GM18508 (cell line): Measurements from ENCODE around the gene GP1BB.
"Not testable (repeated sequence)": the region's sequence is repeated elsewhere in the genome, so short reads cannot be mapped to it uniquely, and the experiment has no call there.

ENCODE experiments used
- ATAC-seq: cut with Tn5 transposase; IDR thresholded peaks from one replicate; pipeline ENCODE4 v1.9.1; 2021; ENCODE audit warnings: moderate number of reproducible peaks; ENCODE audit not compliant: insufficient read depth, unreplicated experiment

Gene GP1BB

GRCh38 chr22:19723232-19723982 is at the start of gene GP1BB:
Gene GP1BB, plus strand, starts transcription at chr22:19723539. Its CDS starts 31 bp downstream, at chr22:19723570.
- ATAC-seq, result no peak

DNA sequence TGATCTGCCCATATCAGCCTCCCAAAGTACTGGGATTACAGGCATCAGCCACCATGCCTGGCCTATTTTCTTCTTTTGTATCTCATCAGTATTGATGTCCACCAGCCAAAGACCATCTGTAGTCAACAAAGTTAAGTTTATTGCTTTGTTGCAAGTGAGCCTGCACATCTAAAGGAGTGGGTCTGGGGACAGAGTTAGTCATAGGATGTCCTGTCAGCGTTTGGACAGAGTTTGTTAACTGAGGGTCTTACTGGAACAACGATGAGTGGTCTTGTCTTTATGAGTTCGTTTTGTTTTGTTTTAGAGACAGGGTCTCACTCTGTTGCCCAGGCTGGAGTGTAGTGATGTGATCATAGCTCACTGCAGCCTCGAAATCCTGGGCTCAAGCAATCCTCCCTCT is 49.7 kb upstream of the GP1BB start:
- ATAC-seq, result no peak

DNA sequence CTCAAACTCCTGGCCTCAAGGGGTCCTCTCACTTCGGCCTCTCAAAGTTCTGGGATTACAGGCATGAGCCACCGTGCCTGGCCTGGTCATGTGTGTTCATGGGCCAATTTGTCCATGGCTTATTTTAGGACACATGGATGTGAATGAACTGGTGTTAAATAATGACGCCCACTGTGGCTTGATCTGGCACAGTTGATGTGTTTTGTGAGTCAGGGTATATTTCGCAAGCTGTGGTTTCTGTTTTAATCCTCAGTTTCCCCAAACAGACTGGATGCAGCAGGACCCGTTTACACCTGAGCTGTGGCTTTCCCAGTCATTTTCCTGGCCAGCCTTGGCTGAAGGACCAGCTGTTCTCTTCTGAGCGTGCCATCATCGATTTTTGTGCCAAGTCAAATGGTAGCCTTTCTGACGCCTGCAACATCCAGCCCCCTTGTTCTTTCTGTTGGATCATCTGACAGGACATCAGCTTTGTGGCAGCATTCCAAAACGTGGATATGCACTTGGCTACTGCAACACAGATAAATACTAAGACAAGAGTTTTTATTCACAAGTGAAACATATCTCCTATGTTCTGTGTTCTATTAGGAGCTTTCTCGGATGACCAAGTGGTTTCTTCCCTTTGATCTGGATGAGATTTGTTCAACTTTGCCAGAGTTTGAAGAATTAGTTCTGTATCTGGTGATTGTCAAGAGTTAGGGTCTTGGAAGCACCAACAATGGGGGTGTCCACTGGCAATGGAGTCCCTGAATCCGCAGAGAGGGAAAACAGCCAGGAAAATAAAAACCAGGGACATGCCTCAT is 49.0 kb upstream of the GP1BB start:
- no peak for ATAC-seq

- ATAC-seq, result no peak
Observed at GRCh38 chr22:19674929-19675253, 48.4 kb upstream of the GP1BB start.

DNA sequence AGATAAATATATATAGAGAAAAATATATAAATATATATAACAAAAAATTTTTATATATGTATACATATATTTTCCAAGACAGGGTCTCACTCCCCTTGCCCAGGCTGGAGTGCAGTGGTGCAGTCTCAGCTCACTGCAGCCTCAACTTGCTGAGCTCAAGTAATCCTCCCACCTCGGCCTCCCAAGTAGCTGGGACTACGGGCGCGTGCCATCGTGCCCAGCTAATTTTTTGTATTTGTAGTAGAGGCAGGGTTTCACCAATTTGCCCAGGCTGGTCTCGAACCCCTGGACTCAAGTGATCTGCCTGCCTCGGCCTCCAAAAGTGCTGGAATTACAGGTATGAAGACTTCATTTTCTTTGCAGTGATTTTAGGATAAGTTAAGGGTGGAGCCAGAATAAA is 47.9 kb upstream of the GP1BB start:
- ATAC-seq, result no peak

DNA sequence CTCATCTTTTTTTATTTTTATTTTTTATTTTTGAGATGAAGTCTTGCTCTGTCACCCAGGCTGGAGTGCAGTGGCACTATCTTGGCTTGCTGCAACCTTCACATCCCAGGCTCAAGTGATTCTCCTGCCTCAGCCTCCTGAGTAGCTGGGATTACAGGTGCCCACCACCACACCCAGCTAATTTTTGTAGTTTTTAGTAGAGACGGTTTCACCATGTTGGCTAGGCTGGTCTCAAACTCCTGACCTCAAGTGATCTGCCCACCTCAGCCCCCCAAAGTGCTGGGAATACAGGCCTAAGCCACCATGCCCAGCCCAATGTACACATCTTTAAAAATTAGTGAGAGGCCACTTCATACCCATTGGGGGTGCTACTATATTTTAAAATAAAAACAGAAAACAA is 46.9 kb upstream of the GP1BB start:
- ATAC-seq, result not testable (repeated sequence)

- ATAC-seq, result no peak
Observed at GRCh38 chr22:19678949-19679521, 44.3 kb upstream of the GP1BB start.

- no peak for ATAC-seq
Observed at GRCh38 chr22:19679522-19680101, 43.7 kb upstream of the GP1BB start.

- no peak for ATAC-seq
Observed at GRCh38 chr22:19680287-19680881, 43.0 kb upstream of the GP1BB start.

DNA sequence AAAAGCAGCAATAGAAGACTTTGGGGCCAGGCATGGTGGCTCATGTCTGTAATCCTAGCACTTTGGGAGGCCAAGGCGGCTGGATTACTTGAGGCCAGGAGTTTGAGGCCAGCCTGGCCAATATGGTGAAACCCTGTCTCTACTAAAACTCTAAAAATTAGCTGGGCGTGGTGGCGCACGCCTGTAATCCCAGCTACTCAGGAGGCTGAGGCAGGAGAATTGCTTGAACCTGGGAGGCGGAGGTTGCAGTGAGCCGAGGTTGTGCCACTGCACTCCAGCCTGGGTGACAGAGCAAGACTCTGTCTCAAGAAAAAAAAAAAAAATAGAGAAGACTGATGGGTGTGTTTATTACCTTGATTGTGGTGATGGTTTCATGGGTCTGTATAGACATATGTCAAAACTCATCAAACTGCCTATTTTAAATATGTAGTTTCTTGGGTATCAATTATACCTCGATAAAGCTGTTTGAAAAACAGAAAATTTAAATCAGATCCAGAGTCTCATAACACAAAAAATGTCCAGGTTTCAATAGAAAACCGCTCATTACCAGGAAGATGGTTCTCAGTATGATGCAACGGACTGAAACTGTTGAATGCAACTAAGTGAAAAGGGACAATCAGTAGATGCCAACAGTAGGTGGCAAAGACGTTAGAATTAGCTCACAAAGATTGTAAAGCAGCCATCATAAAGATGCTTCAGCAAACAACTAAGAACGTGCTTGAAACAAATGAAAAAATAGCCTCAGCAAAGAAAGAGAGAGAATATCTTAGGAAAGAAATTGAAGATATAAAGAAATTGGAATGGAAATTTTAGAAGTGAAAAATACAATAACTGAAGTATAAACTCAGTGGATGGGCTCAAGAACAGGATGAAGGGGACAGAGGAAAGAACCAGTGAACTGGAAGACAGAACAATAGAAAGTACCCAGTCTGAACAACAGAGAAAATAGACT is 42.2 kb upstream of the GP1BB start:
- no peak for ATAC-seq

DNA sequence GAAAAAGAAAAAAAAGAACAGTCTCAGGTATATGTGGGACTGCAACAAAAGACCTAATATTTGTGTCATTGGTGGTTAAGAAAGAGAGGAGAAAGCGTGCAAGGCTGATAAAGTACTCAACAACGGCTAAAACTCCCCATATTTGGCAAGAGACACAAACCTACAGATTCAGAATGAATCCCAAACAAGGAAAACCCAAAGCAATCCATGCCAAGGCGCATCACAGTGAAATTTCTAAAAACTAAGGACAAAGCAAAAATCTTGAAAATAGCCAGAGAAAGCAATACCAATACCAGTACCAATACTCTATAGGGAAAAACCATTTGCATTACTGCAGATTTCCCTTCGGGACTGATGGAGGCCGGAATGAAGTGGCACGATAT is 41.5 kb upstream of the GP1BB start:
- ATAC-seq, result no peak

GRCh38 chr22:19686946-19687345 is 36.4 kb upstream of the GP1BB start:
- no peak for ATAC-seq

- no peak for ATAC-seq
Observed at GRCh38 chr22:19687561-19688300, 35.6 kb upstream of the GP1BB start.

DNA sequence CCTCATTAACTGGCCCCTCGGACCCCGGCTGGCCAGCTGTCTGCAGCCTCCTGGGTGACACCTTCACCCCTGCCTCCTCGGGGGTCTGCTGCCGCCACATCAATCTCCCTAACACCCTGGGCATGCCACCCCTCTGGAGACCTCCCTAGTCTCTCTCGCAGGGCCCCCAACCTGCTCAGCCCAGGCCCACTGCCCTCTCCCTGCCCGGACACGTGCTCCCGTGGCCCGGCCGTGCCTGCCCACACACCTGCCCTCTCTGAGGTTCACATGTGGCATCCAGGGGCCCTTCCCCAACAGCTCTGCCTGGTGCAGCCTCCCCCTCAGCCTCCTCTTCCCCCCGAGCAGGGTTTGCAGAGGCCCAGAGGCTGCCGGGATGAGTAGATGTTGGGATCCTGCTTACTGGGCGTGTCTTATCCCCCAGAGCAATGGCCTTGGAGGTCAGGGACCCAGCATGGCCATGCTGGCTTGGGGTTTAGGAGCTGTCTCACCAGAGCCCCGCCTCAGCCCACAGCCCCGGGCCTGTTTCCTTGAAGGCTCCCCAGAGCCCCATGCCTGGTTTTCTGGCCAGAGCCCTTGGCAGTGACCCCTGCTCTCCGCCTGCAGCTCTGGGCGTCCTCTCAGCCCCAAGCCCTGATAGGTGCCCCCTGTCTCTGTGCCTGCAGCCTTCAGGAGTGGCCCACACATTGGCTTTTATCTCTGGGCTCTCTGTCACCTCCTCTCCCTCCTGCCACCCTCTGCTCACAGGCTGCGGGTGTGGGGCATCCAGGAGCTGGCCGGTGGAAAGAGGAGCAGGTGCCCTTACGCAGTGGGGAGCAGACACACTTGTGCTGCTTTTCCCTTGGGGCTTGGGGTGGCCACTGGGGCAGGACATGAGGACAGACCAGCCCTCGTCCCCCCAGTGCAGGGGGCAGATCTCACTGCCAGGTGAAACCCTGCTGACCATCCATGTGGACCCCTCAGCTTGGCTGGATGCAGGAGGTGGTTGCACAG is 34.7 kb upstream of the GP1BB start:
- no peak for ATAC-seq

GRCh38 chr22:19689408-19689807 is 33.9 kb upstream of the GP1BB start:
- ATAC-seq, result no peak

GRCh38 chr22:19691007-19691720 is 32.2 kb upstream of the GP1BB start:
- no peak for ATAC-seq

DNA sequence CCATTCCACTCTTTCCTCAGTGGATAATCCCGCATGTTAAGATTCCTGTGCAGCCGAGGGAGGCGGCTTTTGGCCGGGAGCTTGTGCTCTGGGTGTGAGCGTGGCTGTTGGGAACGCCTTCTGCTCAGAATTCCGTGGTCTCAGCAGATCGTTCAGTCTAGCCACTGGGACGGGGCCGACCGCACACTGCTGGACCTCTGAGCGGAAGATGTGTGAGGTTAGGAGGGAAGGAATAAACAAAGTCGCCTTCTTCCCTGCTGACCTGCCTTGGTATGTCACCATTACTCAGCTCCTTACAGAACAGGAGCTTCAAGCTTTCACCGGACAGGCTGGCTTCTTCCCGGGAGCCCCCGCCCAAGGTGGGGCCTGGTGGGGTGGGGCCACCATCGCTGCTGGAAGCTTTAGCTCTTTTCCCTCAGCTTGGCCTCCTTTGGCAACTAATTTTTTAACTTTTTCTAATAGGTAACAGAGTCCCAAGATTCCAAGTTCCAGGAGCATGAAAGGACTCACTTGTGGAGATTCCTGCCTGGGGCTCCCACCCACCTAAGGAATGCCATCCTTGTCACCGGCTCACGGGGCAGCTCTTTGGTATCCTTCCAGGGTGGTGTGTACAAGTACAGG is 31.5 kb upstream of the GP1BB start:
- ATAC-seq, result no peak
